ENCODE data around the gene AHNAK.
"Not testable (repeated sequence)": the region's sequence is repeated elsewhere in the genome, so short reads cannot be mapped to it uniquely, and the experiment has no call there.

Gene AHNAK

GRCh38 chr11:62546244-62546928 is at the start of gene AHNAK:
Gene AHNAK, minus strand, starts transcription at chr11:62546806. Its CDS starts 10,708 bp downstream, at chr11:62536098.
- DNase-seq (ENCODE audit: low spot score): peak; percentile 76

GRCh38 chr11:62595124-62595523 is 48.5 kb upstream of the AHNAK start:
- no peak for DNase-seq (ENCODE audit: low spot score)

GRCh38 chr11:62593434-62594044 is 46.9 kb upstream of the AHNAK start:
- peak; percentile 53 for DNase-seq (ENCODE audit: low spot score)

- DNase-seq (ENCODE audit: low spot score): no peak
These were observed 46.4 kb upstream of the AHNAK start for GRCh38 chr11:62592989-62593421.

GRCh38 chr11:62592146-62592815 is 45.7 kb upstream of the AHNAK start:
- DNase-seq (ENCODE audit: low spot score): peak; percentile 12

- DNase-seq (ENCODE audit: low spot score): peak; percentile 86
These were observed 45.0 kb upstream of the AHNAK start, which contains the start of gene TUT1 for GRCh38 chr11:62591448-62592145. Gene TUT1, minus strand, starts transcription at chr11:62591523. Its CDS starts 38 bp downstream, at chr11:62591485.

- DNase-seq (ENCODE audit: low spot score): no peak
These were observed 42.5 kb upstream of the AHNAK start for GRCh38 chr11:62588966-62589637.

- DNase-seq (ENCODE audit: low spot score): not testable (repeated sequence)
These were observed 38.8 kb upstream of the AHNAK start for GRCh38 chr11:62585356-62585755.

GRCh38 chr11:62581735-62582134 is 35.1 kb upstream of the AHNAK start:
- DNase-seq (ENCODE audit: low spot score): not testable (repeated sequence)

- no peak for DNase-seq (ENCODE audit: low spot score)
These were observed 34.5 kb upstream of the AHNAK start for GRCh38 chr11:62580959-62581715.

GRCh38 chr11:62579252-62579651 is 32.6 kb upstream of the AHNAK start:
- no peak for DNase-seq (ENCODE audit: low spot score)

GRCh38 chr11:62578541-62578940 is 31.9 kb upstream of the AHNAK start:
- DNase-seq (ENCODE audit: low spot score): no peak

GRCh38 chr11:62577046-62577714 is 30.6 kb upstream of the AHNAK start:
- DNase-seq (ENCODE audit: low spot score): no peak

GRCh38 chr11:62575837-62576236 is 29.2 kb upstream of the AHNAK start:
- no peak for DNase-seq (ENCODE audit: low spot score)

- peak; percentile 18 for DNase-seq (ENCODE audit: low spot score)
These were observed 28.6 kb upstream of the AHNAK start for GRCh38 chr11:62575156-62575555.

- peak; percentile 53 for DNase-seq (ENCODE audit: low spot score)
These were observed 27.9 kb upstream of the AHNAK start for GRCh38 chr11:62574363-62575071.

- peak; percentile 99 for DNase-seq (ENCODE audit: low spot score)
These were observed 27.2 kb upstream of the AHNAK start, which contains the start of gene EEF1G for GRCh38 chr11:62573592-62574362. Gene EEF1G, minus strand, starts transcription at chr11:62573891. Its CDS starts 49 bp downstream, at chr11:62573842.

- DNase-seq (ENCODE audit: low spot score): no peak
These were observed 26.5 kb upstream of the AHNAK start for GRCh38 chr11:62573006-62573591.
